Astrocyte of the cerebellum (primary cell): ENCODE measurements around the gene ACVR1C.

Experiments
- DNase-seq: peaks from one replicate; pipeline ENCODE4 v3.0.0-alpha.2; 2011; ENCODE audit warnings: low read depth
- H3K4me3 ChIP-seq: 2 replicates; pipeline ENCODE4 v1.5.1; 2011; ENCODE audit warnings: mild to moderate bottlenecking, low read depth, low read length, moderate library complexity
- in situ Hi-C: cut with HindIII; loops from 2 replicates; pipeline ENCODE4 v1.10.0; 2017; ENCODE audit warnings: low sequenced_read_pairs
- TF ChIP-seq, protein P1 (sequence below): IDR thresholded peaks from 2 replicates; pipeline ENCODE4 v1.5.1; 2012; ENCODE audit warnings: low read length, low read depth, moderate library complexity, mild to moderate bottlenecking; ENCODE audit errors: missing control alignments

ACVR1C gene

GRCh38 chr2:157565550-157565949, 63.1 kb downstream of the ACVR1C start:
- TF ChIP-seq, protein P1, sequence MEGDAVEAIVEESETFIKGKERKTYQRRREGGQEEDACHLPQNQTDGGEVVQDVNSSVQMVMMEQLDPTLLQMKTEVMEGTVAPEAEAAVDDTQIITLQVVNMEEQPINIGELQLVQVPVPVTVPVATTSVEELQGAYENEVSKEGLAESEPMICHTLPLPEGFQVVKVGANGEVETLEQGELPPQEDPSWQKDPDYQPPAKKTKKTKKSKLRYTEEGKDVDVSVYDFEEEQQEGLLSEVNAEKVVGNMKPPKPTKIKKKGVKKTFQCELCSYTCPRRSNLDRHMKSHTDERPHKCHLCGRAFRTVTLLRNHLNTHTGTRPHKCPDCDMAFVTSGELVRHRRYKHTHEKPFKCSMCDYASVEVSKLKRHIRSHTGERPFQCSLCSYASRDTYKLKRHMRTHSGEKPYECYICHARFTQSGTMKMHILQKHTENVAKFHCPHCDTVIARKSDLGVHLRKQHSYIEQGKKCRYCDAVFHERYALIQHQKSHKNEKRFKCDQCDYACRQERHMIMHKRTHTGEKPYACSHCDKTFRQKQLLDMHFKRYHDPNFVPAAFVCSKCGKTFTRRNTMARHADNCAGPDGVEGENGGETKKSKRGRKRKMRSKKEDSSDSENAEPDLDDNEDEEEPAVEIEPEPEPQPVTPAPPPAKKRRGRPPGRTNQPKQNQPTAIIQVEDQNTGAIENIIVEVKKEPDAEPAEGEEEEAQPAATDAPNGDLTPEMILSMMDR, result no peak
- in situ Hi-C loops, result no loop called here
- no peak overlapping the region for H3K4me3 ChIP-seq
- DNase-seq, result no peak

- DNase-seq, result no peak
- H3K4me3 ChIP-seq, result no peak overlapping the region
- in situ Hi-C loops, result no loop called here
- TF ChIP-seq, protein P1, result no peak
These were observed 68.8 kb downstream of the ACVR1C start for GRCh38 chr2:157559890-157560289.

DNA sequence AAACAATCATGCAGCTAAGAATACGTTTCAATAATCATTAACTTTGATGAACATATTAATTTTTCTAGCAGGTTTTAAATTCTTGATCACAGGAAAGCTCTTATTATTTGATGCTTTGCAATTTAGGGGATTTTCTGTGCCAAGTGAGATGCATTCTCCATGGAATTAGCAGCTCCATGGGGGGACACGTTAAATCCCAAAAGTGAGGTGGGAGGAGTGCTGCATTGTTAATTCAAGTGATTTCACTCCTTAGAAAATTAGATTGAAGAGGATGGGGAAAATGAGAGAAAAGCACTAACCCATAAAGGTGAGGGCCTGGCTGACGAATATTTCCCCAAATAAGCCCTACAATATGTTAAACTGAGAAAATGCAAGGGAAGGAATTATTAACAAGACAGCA, 69.2 kb downstream of the ACVR1C start:
- TF ChIP-seq, protein P1, result no peak
- no peak for DNase-seq
- H3K4me3 ChIP-seq, result no peak overlapping the region
- in situ Hi-C loops, result no loop called here

GRCh38 chr2:157559061-157559460, 69.6 kb downstream of the ACVR1C start:
- TF ChIP-seq, protein P1, result no peak
- DNase-seq, result no peak
- no peak overlapping the region for H3K4me3 ChIP-seq
- in situ Hi-C loops, result no loop called here

DNA sequence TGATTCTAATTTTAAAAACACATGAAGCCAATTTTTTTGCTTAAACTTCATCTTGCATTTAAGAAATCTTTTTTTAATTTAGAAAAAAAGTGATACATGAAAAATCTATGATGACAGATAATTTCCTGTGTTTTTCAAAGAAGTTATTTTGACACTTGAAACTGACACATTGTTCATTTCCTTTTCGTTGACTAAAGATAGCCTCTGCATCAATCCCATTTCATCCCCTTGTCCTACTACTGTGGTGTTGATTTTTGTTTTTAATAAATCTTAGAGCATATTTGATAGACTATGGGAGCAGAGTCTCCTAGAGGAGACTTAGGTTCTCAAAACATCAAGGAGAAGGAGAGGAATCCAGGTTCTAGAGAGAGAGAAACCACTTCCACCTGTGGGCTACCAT, 70.9 kb downstream of the ACVR1C start:
- DNase-seq, result no peak

GRCh38 chr2:157540102-157540501, 88.6 kb downstream of the ACVR1C start:
- DNase-seq, result no peak
- in situ Hi-C loops, result no loop called here
- H3K4me3 ChIP-seq, result no peak overlapping the region
- TF ChIP-seq, protein P1, result no peak

More for the DNA sequence above, 70.9 kb downstream of the ACVR1C start:
- in situ Hi-C loops, result no loop called here
- H3K4me3 ChIP-seq, result no peak overlapping the region
- TF ChIP-seq, protein P1, result no peak

GRCh38 chr2:157538064-157538463, 90.6 kb downstream of the ACVR1C start:
- in situ Hi-C loops, result no loop called here
- DNase-seq, result no peak
- no peak overlapping the region for H3K4me3 ChIP-seq
- TF ChIP-seq, protein P1, result no peak
